Lung (tissue), 12 donors: ENCODE results near the gene BOD1L1. TPM values are rescaled to one million over a fixed set of nuclear protein-coding genes. Genes with fewer than 3 reads are reported as not detected.
A peak's percentile ranks its signal among the peaks of the same experiment; 100 is the strongest.

ENCODE experiments used
- ATAC-seq: fragments of 200-7000 bp; cut with Tn5 transposase; one replicate; pipeline ENCODE4 v1.9.1; 2020; ENCODE audit warnings: moderate number of reproducible peaks; ENCODE audit not compliant: insufficient read depth, low FRiP score
- DNase-seq, 3 donors: peaks; one replicate each; pipeline ENCODE4 v3.0.0-alpha.2; 2013 to 2017
- H3K27ac ChIP-seq, 2 donors: one replicate each; pipeline ENCODE4 v1.5.1; 2013; ENCODE audit warnings: mild to moderate bottlenecking in 2 of 2, moderate library complexity in 2 of 2, control low read depth in 1 of 2, inconsistent platforms in 1 of 2, low read depth in 1 of 2, low read length in 1 of 2
- H3K27me3 ChIP-seq, 3 donors: one replicate each; pipeline ENCODE4 v1.5.1; 2013; ENCODE audit warnings: low read length in 2 of 3; ENCODE audit not compliant: control insufficient read depth in 3 of 3, insufficient read depth in 3 of 3
- H3K36me3 ChIP-seq, 4 donors: one replicate each; pipeline ENCODE4 v1.5.1; 2013; ENCODE audit warnings: low read length in 4 of 4, mild to moderate bottlenecking in 1 of 4, moderate library complexity in 1 of 4; ENCODE audit not compliant: control insufficient read depth in 4 of 4, insufficient read depth in 4 of 4
- H3K4me1 ChIP-seq, 5 donors: one replicate each; pipeline ENCODE4 v1.5.1; 2013; ENCODE audit warnings: low read length in 5 of 5, mild to moderate bottlenecking in 2 of 5, moderate library complexity in 1 of 5; ENCODE audit not compliant: control insufficient read depth in 5 of 5, insufficient read depth in 5 of 5
- H3K4me3 ChIP-seq: one replicate; pipeline ENCODE4 v1.5.1; 2013; ENCODE audit warnings: mild to moderate bottlenecking, control low read depth, moderate library complexity
- H3K9ac ChIP-seq, 2 donors: one replicate each; pipeline ENCODE4 v1.5.1; 2013; ENCODE audit warnings: low read length in 2 of 2, control low read depth in 1 of 2; ENCODE audit not compliant: insufficient read depth in 1 of 2
- H3K9me3 ChIP-seq, 4 donors: one replicate each; pipeline ENCODE4 v1.5.1; 2013; ENCODE audit warnings: low read length in 3 of 4, mild to moderate bottlenecking in 1 of 4, moderate library complexity in 1 of 4; ENCODE audit not compliant: control insufficient read depth in 4 of 4, insufficient read depth in 3 of 4
- CTCF ChIP-seq: IDR thresholded peaks from 2 replicates; pipeline ENCODE4 v1.5.1; 2012; ENCODE audit warnings: mild to moderate bottlenecking; ENCODE audit errors: control extremely low read depth, extremely low read depth
- WGBS, 2 donors: extraction: QIAGEN DNeasy Blood & Tissue Kit; methylation state at CpG; one replicate each; pipeline ENCODE4 v1.1.7; 2013; 5-methylcytosine and 5-hydroxymethylcytosine counted together
- polyA plus RNA-seq, 2 donors: library from polyadenylated mRNA; stranded (reverse); fragments of 200-250 nt; gene quantifications; one replicate each; pipeline ENCODE4 v1.2.1, GENCODE V29; 2013
- total RNA-seq, 2 donors: library from RNA; depleted of rRNA in 1 of 2; stranded (reverse); fragments of >200 nt in 1 of 2; gene quantifications; one replicate each; pipeline ENCODE4 v1.2.1, GENCODE V29; 2014 to 2021
- donor health status: control.
- donor health status: control.
- donor health status: Bipolar disorder and iron deficiency.
- donor health status: healthy.
- donor health status: DM: yes; HTN: yes; CAD: no.

Gene BOD1L1
- total and polyA plus RNA-seq, 4 donors = 8.5 to 83.9 (median 24.0) TPM

- Histone ChIP-seq H3K9me3 (no peaks in the 10 kb centered on the region), H3K27me3 (no peaks in the 10 kb centered on the region), H3K36me3 (no peaks in the 10 kb centered on the region), H3K9ac (peak overlapping the region; percentile 81 to 83), H3K27ac (peak overlapping the region; percentile 90 to 96), H3K4me3 (peak overlapping the region; percentile 93), H3K4me1 (peaks cover 3 to 16% (median 9%) of the 10 kb centered on the region in 5 donors)
- ATAC-seq = no peak
- peak in 1 of 3 donors; percentile 15 for DNase-seq
- TF ChIP-seq CTCF = no peak
- 0 to 1% methylated on average over 31 to 45 of the region's 45 CpGs for WGBS, 2 donors
These were observed 333 bp downstream of the BOD1L1 start for GRCh38 chr4:13627178-13627605.

- peak overlapping the region in 1 of 2 donors; percentile 48 for H3K27ac ChIP-seq
These were observed 890 bp downstream of the BOD1L1 start for GRCh38 chr4:13626492-13627177.

GRCh38 chr4:13618212-13618806 lies 9.2 kb downstream of the BOD1L1 start:
- no peak for ATAC-seq
- Histone ChIP-seq H3K9me3 (no peaks in the 10 kb centered on the region), H3K36me3 (peaks cover 8 to 28% (median 21%) of the 10 kb centered on the region in 4 donors), H3K27me3 (no peaks in the 10 kb centered on the region), H3K4me1 (peaks cover 0 to 2% (median 0%) of the 10 kb centered on the region in 5 donors), H3K4me3 (no peak overlapping the region), H3K9ac (no peak overlapping the region), H3K27ac (no peak overlapping the region)
- no peak for DNase-seq
- no peak for TF ChIP-seq CTCF
- 93 to 95% methylated on average over 2 of the region's 2 CpGs for WGBS, 2 donors

More at GRCh38 chr4:13626492-13627177, 890 bp downstream of the BOD1L1 start:
- no peaks in the 10 kb centered on the region for H3K27me3 ChIP-seq
- peak overlapping the region; percentile 93 for H3K4me3 ChIP-seq
- peak overlapping the region; percentile 81 to 83 for H3K9ac ChIP-seq
- no peaks in the 10 kb centered on the region for H3K9me3 ChIP-seq
- WGBS, 2 donors = 3% methylated on average over 9 of the region's 9 CpGs
- H3K4me1 ChIP-seq = peaks cover 3 to 16% (median 9%) of the 10 kb centered on the region in 5 donors
- DNase-seq (no peak), ATAC-seq (no peak)
- no peaks in the 10 kb centered on the region for H3K36me3 ChIP-seq
- TF ChIP-seq CTCF = no peak
